Duodenal mucosa (tissue), 2 donors: ENCODE results near the gene HOXC13.

Experiments
- H3K27ac ChIP-seq: one replicate; pipeline ENCODE4 v1.7.0; 2013; ENCODE audit warnings: low read depth, low read length
- H3K27me3 ChIP-seq, 2 donors: one replicate each; pipeline ENCODE4 v1.7.0; 2013; ENCODE audit warnings: low read length in 2 of 2, control low read depth in 1 of 2; ENCODE audit not compliant: insufficient read depth in 2 of 2, control insufficient read depth in 1 of 2
- H3K36me3 ChIP-seq, 2 donors: one replicate each; pipeline ENCODE4 v1.7.0; 2013; ENCODE audit warnings: low read length in 2 of 2, control low read depth in 1 of 2; ENCODE audit not compliant: insufficient read depth in 2 of 2, control insufficient read depth in 1 of 2
- H3K4me1 ChIP-seq, 2 donors: one replicate each; pipeline ENCODE4 v1.7.0; 2013; ENCODE audit warnings: low read length in 2 of 2, control low read depth in 1 of 2; ENCODE audit not compliant: insufficient read depth in 2 of 2, control insufficient read depth in 1 of 2
- H3K4me3 ChIP-seq, 2 donors: one replicate each; pipeline ENCODE4 v1.7.0; 2013; ENCODE audit warnings: low read length in 2 of 2, low read depth in 1 of 2
- H3K9ac ChIP-seq, 2 donors: one replicate each; pipeline ENCODE4 v1.7.0; 2013; ENCODE audit warnings: low read length in 2 of 2, low read depth in 1 of 2
- H3K9me3 ChIP-seq, 2 donors: one replicate each; pipeline ENCODE4 v1.7.0; 2013; ENCODE audit warnings: low read length in 2 of 2, control low read depth in 1 of 2; ENCODE audit not compliant: control insufficient read depth in 1 of 2

Gene HOXC13

GRCh38 chr12:53955036-53955775 is 16.6 kb downstream of the HOXC13 start:
- Histone ChIP-seq H3K27me3 (peaks cover 96 to 99% of the 10 kb centered on the region in 2 donors), H3K36me3 (no peaks in the 10 kb centered on the region), H3K4me3 (no peak overlapping the region), H3K9ac (no peak overlapping the region), H3K4me1 (peaks cover 0 to 3% of the 10 kb centered on the region in 2 donors), H3K9me3 (no peaks in the 10 kb centered on the region), H3K27ac (no peak overlapping the region)

DNA sequence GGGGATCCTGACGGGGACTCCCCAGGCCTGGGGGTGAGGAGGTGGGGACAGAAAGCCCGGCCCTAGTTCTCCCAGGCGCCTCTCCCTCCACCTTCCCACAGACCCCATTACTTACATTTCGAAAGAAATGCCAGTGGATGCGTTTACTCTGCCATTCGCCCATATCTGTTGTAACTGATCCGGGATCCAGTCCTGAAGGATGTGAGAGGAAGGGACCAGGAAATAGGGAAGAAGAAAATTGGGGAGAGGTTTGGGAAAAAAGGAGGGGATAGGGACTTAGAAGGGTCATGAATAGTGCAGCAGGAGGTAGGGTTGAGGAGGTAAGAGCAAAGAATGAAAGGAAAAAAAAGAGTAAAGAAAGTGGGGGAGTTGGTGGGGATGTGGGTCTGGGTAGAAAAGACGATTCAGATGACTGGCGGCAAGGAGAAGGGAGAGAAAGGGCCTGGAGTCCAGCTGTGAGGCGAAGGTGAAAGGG is 17.2 kb downstream of the HOXC13 start:
- Histone ChIP-seq H3K4me3 (no peak overlapping the region), H3K4me1 (peaks cover 0 to 3% of the 10 kb centered on the region in 2 donors), H3K36me3 (no peaks in the 10 kb centered on the region), H3K9ac (no peak overlapping the region), H3K9me3 (no peaks in the 10 kb centered on the region), H3K27ac (no peak overlapping the region), H3K27me3 (peaks cover 96 to 99% of the 10 kb centered on the region in 2 donors)

DNA sequence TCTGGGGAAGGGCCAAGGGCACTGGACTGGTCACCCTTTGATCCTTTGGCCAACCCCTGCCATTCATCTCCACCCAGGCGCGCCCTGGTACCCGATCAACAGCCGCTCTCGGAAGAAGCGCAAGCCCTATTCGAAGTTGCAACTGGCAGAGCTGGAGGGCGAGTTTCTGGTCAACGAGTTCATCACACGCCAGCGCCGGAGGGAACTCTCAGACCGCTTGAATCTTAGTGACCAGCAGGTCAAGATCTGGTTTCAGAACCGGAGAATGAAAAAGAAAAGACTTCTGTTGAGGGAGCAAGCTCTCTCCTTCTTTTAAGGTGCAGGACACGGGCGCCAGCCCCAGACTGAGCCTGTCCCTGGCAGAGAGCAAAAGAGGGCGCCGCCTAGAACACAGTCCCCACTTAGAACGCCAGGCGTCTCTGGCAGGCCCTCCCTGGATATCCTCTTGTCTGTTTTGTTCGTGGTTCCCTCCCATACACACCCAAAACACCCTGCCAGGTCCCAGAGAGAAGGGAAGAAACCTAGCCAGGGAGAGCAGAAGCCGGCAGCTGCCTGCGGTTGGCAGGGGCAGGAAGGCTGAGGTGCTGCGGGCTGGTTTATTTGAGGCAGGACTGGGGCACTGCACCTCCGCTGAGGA is 17.7 kb downstream of the HOXC13 start:
- Histone ChIP-seq H3K4me1 (peaks cover 0 to 3% of the 10 kb centered on the region in 2 donors), H3K27me3 (peaks cover 96 to 99% of the 10 kb centered on the region in 2 donors)

GRCh38 chr12:53956914-53957536 is 18.4 kb downstream of the HOXC13 start:
- Histone ChIP-seq H3K4me1 (peaks cover 0 to 3% of the 10 kb centered on the region in 2 donors), H3K27me3 (peaks cover 96 to 99% of the 10 kb centered on the region in 2 donors), H3K36me3 (no peaks in the 10 kb centered on the region), H3K4me3 (no peak overlapping the region), H3K9ac (no peak overlapping the region), H3K27ac (no peak overlapping the region), H3K9me3 (no peaks in the 10 kb centered on the region)

More for the DNA sequence above, 17.7 kb downstream of the HOXC13 start:
- Histone ChIP-seq H3K36me3 (no peaks in the 10 kb centered on the region), H3K9me3 (no peaks in the 10 kb centered on the region), H3K4me3 (no peak overlapping the region), H3K9ac (no peak overlapping the region), H3K27ac (no peak overlapping the region)

DNA sequence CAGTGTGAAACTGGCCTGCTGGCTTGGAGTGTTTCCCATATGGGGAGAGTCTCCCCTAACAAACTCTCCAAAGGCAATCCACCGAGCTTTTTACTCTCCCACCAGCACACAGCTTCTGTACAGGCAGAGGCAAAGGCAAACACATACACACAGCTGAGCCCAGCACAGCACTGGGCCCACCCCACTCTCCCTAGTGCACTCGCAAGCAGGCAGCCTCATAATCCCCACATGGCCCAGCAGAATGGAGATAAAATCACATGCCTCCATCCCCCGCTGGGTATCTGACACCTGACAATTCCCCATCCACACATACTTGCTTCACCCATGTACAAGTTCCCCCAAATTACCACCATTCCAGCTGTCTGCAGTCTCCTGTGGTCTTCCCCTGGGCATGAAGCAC is 19.5 kb downstream of the HOXC13 start:
- Histone ChIP-seq H3K36me3 (no peaks in the 10 kb centered on the region), H3K9me3 (no peaks in the 10 kb centered on the region), H3K4me1 (peaks cover 0 to 3% of the 10 kb centered on the region in 2 donors), H3K9ac (no peak overlapping the region), H3K27ac (no peak overlapping the region), H3K4me3 (no peak overlapping the region), H3K27me3 (peaks cover 96 to 99% of the 10 kb centered on the region in 2 donors)

DNA sequence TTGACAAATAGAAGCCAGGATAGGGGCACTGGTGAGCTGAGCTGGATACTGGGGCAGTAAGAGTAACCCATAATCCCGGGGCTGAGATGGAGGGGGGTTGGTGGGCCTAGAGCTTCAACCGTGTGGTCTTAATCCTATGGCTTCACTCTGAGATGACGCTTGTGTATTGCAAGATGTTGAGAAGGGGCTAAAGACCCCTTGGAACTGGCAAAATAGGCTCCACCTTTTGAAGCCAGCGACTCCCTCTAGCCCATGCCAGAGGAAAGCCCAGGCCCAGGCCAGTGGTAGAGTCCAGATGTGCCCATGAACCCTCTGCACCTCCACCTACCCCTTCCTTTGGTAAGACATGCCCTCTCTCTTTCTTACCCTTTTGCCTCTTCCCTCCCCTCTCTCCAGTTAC is 20.7 kb downstream of the HOXC13 start:
- peaks cover under 1 to 4% of the 10 kb centered on the region in 2 donors for H3K4me1 ChIP-seq
- H3K27ac ChIP-seq, result no peak overlapping the region
- no peak overlapping the region for H3K9ac ChIP-seq
- peaks cover 96 to 99% of the 10 kb centered on the region in 2 donors for H3K27me3 ChIP-seq
- no peak overlapping the region for H3K4me3 ChIP-seq
- no peaks in the 10 kb centered on the region for H3K36me3 ChIP-seq
- no peaks in the 10 kb centered on the region for H3K9me3 ChIP-seq

DNA sequence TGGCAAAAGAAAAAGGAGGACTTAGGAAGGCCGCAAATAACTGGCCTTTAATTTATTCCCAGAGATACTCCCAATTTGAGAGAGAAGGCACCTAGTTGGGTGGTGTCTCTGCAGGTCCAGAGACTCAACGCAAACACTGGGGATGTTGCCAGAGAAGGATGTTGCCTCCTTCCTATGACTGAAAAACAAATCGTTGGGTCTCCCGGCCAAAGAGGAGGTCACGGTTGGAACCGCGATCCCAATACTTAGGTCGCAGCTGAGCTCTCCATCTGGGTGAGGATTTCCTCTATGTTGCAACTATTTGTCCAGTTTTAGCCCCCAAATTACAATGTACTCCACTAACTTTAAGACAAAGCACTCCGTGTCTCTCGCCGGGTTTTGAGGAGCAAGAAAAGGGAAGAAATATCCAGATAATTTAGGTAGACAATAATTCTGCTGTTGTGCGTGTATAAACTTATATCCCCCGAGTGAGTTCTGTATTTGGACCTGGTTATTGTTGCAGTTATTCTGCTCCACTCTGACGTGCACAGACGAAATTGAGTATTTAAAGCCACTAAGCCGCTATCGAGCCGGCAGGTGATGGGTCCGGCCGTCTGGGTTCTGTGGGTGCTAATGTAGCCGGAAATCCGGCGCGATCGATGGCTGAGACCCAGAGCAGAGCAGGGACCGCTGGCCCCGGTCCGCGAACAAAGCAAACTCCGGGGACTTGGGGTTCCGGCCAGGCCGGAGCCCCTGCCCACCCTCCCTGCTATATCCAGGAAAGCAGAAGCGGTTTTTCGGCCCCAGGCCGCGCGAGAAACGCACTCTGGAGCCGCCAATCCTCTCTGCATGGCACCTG is 21.8 kb downstream of the HOXC13 start:
- Histone ChIP-seq H3K27ac (no peak overlapping the region), H3K4me3 (no peak overlapping the region), H3K9ac (no peak overlapping the region), H3K4me1 (peaks cover 4% of the 10 kb centered on the region in 2 donors), H3K27me3 (peaks cover 98 to 99% of the 10 kb centered on the region in 2 donors), H3K36me3 (no peaks in the 10 kb centered on the region), H3K9me3 (no peaks in the 10 kb centered on the region)

DNA sequence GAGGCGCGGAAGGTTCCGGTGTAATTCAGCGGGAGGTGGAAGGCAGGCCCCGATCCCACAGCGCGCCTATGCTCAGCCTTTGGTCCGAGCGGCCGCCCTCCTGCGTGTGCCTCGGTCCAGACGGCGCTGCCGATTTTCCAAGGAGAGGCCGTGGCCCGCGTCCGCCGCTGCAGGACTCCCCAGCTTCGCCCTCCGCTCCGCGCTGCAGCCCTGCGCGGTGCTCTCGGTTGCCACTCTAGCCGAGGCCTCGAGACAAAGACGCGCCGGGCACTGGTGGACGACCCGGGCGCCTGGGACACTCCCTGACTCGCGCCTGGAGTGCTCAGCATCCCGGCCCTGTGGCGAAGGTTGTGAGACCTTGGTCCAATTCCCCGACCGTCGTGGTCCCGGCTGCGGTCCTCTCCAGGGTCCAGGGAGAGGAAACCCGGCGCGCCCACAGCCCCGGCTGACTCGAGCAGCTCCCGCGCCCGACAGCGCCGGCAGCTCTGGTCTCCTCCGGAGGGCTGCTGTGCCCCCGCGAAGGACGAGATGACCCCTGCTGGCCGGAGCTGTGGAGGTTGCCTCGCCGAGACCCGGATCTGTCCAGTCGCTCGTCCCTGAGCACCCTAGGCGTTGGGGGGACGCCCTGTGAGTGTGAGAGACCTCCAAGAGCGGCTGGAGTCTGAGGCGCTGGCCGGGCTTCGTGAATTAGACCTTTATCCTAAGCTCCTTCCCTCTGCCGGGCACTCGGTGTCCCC is 22.6 kb downstream of the HOXC13 start:
- no peak overlapping the region for H3K4me3 ChIP-seq
- no peak overlapping the region for H3K27ac ChIP-seq
- H3K4me1 ChIP-seq, result peaks cover 4% of the 10 kb centered on the region in 2 donors
- no peaks in the 10 kb centered on the region for H3K36me3 ChIP-seq
- H3K27me3 ChIP-seq, result peaks cover 96 to 99% of the 10 kb centered on the region in 2 donors
- no peak overlapping the region for H3K9ac ChIP-seq
- no peaks in the 10 kb centered on the region for H3K9me3 ChIP-seq

- H3K27ac ChIP-seq, result no peak overlapping the region
- H3K4me1 ChIP-seq, result peaks cover 4% of the 10 kb centered on the region in 2 donors
- H3K36me3 ChIP-seq, result no peaks in the 10 kb centered on the region
- H3K9ac ChIP-seq, result no peak overlapping the region
- no peak overlapping the region for H3K4me3 ChIP-seq
- peaks cover 96 to 99% of the 10 kb centered on the region in 2 donors for H3K27me3 ChIP-seq
- no peaks in the 10 kb centered on the region for H3K9me3 ChIP-seq
Observed at GRCh38 chr12:53963005-53963404, 24.4 kb downstream of the HOXC13 start.
